ENCODE measurements around the gene SOX5.
"Not testable (repeated sequence)": the region's sequence is repeated elsewhere in the genome, so short reads cannot be mapped to it uniquely, and the experiment has no call there.

SOX5 gene

DNA sequence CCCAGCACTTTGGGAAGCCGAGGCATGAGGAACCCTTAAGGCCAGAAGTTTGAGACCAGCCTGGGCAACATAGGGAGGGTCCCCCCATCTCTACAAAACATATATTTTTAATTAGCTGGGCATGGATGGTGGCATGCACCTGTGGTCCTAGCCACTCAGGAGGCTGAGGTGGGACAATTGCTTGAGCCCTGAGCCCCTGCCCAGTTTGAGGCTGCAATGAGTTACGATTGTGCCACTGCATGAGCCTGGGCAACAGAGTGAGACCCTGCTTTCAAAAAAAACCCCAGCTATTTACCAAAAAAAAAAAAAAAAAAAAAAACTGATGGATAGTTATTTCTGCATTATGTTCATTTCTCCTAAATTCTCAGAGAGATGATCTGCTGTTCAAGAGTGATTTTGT is 230.0 kb downstream of the SOX5 start:
- Histone ChIP-seq H3K9me2 (replicated peaks; ENCODE audit: low read depth, low read length) (no peaks in the 10 kb centered on the region), H2AFZ (ENCODE audit: low read length) (no peak overlapping the region), H3K9ac (ENCODE audit: low read depth, low read length, poor library complexity, severe bottlenecking) (no peak overlapping the region), H3F3A (ENCODE audit: low read depth) (no peaks in the 10 kb centered on the region), H3K4me3 (ENCODE audit: low read length, poor library complexity, severe bottlenecking) (no peak overlapping the region), H3K27me3 (ENCODE audit: insufficient read depth, low read length, poor library complexity, severe bottlenecking) (no peaks in the 10 kb centered on the region), H3K4me2 (ENCODE audit: low read depth, low read length, poor library complexity, severe bottlenecking) (no peak overlapping the region), H3K36me3 (ENCODE audit: insufficient read depth, low read length) (no peaks in the 10 kb centered on the region), H3K4me1 (ENCODE audit: insufficient read depth, low read length, poor library complexity, severe bottlenecking) (no peaks in the 10 kb centered on the region), H4K20me1 (ENCODE audit: insufficient read depth, low read length, poor library complexity, severe bottlenecking) (no peaks in the 10 kb centered on the region), H3K9me3 (ENCODE audit: insufficient read depth, low read depth, low read length) (no peaks in the 10 kb centered on the region), H3K79me2 (ENCODE audit: insufficient read depth, low read length) (no peaks in the 10 kb centered on the region)
- TF ChIP-seq, protein P1, sequence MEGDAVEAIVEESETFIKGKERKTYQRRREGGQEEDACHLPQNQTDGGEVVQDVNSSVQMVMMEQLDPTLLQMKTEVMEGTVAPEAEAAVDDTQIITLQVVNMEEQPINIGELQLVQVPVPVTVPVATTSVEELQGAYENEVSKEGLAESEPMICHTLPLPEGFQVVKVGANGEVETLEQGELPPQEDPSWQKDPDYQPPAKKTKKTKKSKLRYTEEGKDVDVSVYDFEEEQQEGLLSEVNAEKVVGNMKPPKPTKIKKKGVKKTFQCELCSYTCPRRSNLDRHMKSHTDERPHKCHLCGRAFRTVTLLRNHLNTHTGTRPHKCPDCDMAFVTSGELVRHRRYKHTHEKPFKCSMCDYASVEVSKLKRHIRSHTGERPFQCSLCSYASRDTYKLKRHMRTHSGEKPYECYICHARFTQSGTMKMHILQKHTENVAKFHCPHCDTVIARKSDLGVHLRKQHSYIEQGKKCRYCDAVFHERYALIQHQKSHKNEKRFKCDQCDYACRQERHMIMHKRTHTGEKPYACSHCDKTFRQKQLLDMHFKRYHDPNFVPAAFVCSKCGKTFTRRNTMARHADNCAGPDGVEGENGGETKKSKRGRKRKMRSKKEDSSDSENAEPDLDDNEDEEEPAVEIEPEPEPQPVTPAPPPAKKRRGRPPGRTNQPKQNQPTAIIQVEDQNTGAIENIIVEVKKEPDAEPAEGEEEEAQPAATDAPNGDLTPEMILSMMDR (conservative IDR thresholded peaks at IDR 0.05; ENCODE audit: low read length): no peak
- no peak for TF ChIP-seq EZH2phosphoT487 (IDR thresholded peaks at IDR 0.05; ENCODE audit: borderline replicate concordance)

DNA sequence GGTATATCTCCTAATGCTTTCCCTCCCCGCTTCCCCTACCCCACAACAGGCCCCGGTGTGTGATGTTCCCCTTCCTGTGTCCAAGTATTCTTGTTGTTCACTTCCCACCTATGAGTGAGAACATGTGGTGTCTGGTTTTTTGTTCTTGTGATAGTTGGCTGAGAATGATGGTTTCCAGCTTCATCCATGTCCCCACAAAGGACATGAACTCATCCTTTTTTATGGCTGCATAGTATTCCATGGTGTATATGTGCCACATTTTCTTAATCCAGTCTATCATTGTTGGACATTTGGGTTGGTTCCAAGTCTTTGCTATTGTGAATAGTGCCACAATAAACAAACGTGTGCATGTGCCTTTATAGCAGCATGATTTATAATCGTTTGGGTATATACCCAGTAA is 239.1 kb downstream of the SOX5 start:
- not testable (repeated sequence) for H3K4me3 ChIP-seq (ENCODE audit: low read length, poor library complexity, severe bottlenecking); H3K79me2 ChIP-seq (ENCODE audit: insufficient read depth, low read length); H3K4me2 ChIP-seq (ENCODE audit: low read depth, low read length, poor library complexity, severe bottlenecking); H4K20me1 ChIP-seq (ENCODE audit: insufficient read depth, low read length, poor library complexity, severe bottlenecking); H3K9me2 ChIP-seq (replicated peaks; ENCODE audit: low read depth, low read length); H3K4me1 ChIP-seq (ENCODE audit: insufficient read depth, low read length, poor library complexity, severe bottlenecking); H3K9me3 ChIP-seq (ENCODE audit: insufficient read depth, low read depth, low read length); H3K36me3 ChIP-seq (ENCODE audit: insufficient read depth, low read length); H3K27me3 ChIP-seq (ENCODE audit: insufficient read depth, low read length, poor library complexity, severe bottlenecking); H3K9ac ChIP-seq (ENCODE audit: low read depth, low read length, poor library complexity, severe bottlenecking); H2AFZ ChIP-seq (ENCODE audit: low read length); H3F3A ChIP-seq (ENCODE audit: low read depth)

DNA sequence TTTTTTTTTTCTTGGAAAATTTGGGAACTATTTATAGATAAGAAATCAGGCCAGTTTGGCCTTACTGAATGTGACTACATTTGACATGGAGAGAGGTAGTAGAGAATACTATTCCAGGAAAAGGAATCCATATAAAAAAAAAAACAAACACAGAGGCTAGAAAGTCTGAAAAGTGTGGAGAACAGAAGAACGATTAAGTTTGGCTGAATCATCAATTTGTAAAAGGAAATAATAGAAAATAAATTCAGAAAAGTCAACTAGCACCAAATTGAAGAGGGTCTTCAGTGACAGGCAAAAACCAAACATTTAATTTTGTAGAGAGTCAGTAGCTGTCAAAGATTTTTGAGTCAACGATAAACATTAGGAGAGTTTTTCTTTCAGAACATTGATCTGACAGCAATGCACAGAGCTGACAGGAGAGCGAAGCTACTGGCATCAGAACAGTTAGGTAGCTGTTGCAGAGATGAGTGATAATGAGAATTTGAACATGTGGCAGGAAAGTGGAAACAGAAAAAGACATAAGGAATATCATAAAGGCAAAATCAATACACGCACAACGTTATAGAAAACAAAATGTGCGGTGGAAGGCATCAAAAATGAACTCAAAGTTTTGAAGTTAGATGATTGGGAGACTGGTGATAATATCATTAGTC is 241.2 kb downstream of the SOX5 start:
- H4K20me1 ChIP-seq (ENCODE audit: insufficient read depth, low read length, poor library complexity, severe bottlenecking): no peaks in the 10 kb centered on the region
- H3K4me3 ChIP-seq (ENCODE audit: low read length, poor library complexity, severe bottlenecking): no peak overlapping the region
- no peak overlapping the region for H3K4me2 ChIP-seq (ENCODE audit: low read depth, low read length, poor library complexity, severe bottlenecking)
- no peak overlapping the region for H3K9ac ChIP-seq (ENCODE audit: low read depth, low read length, poor library complexity, severe bottlenecking)
- no peaks in the 10 kb centered on the region for H3K36me3 ChIP-seq (ENCODE audit: insufficient read depth, low read length)
- no peak overlapping the region for H2AFZ ChIP-seq (ENCODE audit: low read length)
- H3K27me3 ChIP-seq (ENCODE audit: insufficient read depth, low read length, poor library complexity, severe bottlenecking): no peaks in the 10 kb centered on the region
- TF ChIP-seq EZH2phosphoT487 (IDR thresholded peaks at IDR 0.05; ENCODE audit: borderline replicate concordance): no peak
- TF ChIP-seq, protein P1 (conservative IDR thresholded peaks at IDR 0.05; ENCODE audit: low read length): no peak
- no peaks in the 10 kb centered on the region for H3K9me3 ChIP-seq (ENCODE audit: insufficient read depth, low read depth, low read length)
- no peaks in the 10 kb centered on the region for H3K79me2 ChIP-seq (ENCODE audit: insufficient read depth, low read length)
- no peaks in the 10 kb centered on the region for H3K4me1 ChIP-seq (ENCODE audit: insufficient read depth, low read length, poor library complexity, severe bottlenecking)
- H3K9me2 ChIP-seq (replicated peaks; ENCODE audit: low read depth, low read length): no peaks in the 10 kb centered on the region
- no peaks in the 10 kb centered on the region for H3F3A ChIP-seq (ENCODE audit: low read depth)

GRCh38 chr12:23707270-23707669 is 242.2 kb downstream of the SOX5 start:
- TF ChIP-seq EZH2phosphoT487 (IDR thresholded peaks at IDR 0.05; ENCODE audit: borderline replicate concordance): no peak
- TF ChIP-seq, protein P1 (conservative IDR thresholded peaks at IDR 0.05; ENCODE audit: low read length): no peak
- no peaks in the 10 kb centered on the region for H3K9me2 ChIP-seq (replicated peaks; ENCODE audit: low read depth, low read length)
- no peak overlapping the region for H2AFZ ChIP-seq (ENCODE audit: low read length)
- no peaks in the 10 kb centered on the region for H3K36me3 ChIP-seq (ENCODE audit: insufficient read depth, low read length)
- no peaks in the 10 kb centered on the region for H3K9me3 ChIP-seq (ENCODE audit: insufficient read depth, low read depth, low read length)
- no peak overlapping the region for H3K4me2 ChIP-seq (ENCODE audit: low read depth, low read length, poor library complexity, severe bottlenecking)
- H3K4me1 ChIP-seq (ENCODE audit: insufficient read depth, low read length, poor library complexity, severe bottlenecking): no peaks in the 10 kb centered on the region
- no peaks in the 10 kb centered on the region for H4K20me1 ChIP-seq (ENCODE audit: insufficient read depth, low read length, poor library complexity, severe bottlenecking)
- H3F3A ChIP-seq (ENCODE audit: low read depth): no peaks in the 10 kb centered on the region
- no peak overlapping the region for H3K4me3 ChIP-seq (ENCODE audit: low read length, poor library complexity, severe bottlenecking)
- H3K9ac ChIP-seq (ENCODE audit: low read depth, low read length, poor library complexity, severe bottlenecking): no peak overlapping the region
- H3K27me3 ChIP-seq (ENCODE audit: insufficient read depth, low read length, poor library complexity, severe bottlenecking): no peaks in the 10 kb centered on the region
- H3K79me2 ChIP-seq (ENCODE audit: insufficient read depth, low read length): no peaks in the 10 kb centered on the region
